Upper lobe of left lung (tissue), 4 donors: ENCODE measurements around the gene SELENOK.

ENCODE experiments used
- EP300 ChIP-seq, 4 donors: sonication (generic); formaldehyde crosslinking; IDR thresholded peaks; one replicate each; pipeline ENCODE4 v1.5.1; 2017; ENCODE audit warnings: antibody characterized with exemption in 4 of 4, control low read depth in 2 of 4
- POLR2A ChIP-seq, 4 donors: fragments of 450-650 bp; IDR thresholded peaks; one replicate each; pipeline ENCODE4 v1.5.1; 2016 to 2017; ENCODE audit warnings: antibody characterized with exemption in 4 of 4, mild to moderate bottlenecking in 2 of 4
- TF ChIP-seq, protein P1 (sequence below), 6 experiments: fragments of 450-650 bp in 4 of 6; fragments of 200-600 bp in 2 of 6; sonication (generic) in 2 of 6; IDR thresholded peaks; one replicate each; pipeline ENCODE4 v1.5.1; 2016 to 2019; ENCODE audit warnings: antibody characterized with exemption in 6 of 6

DNA sequence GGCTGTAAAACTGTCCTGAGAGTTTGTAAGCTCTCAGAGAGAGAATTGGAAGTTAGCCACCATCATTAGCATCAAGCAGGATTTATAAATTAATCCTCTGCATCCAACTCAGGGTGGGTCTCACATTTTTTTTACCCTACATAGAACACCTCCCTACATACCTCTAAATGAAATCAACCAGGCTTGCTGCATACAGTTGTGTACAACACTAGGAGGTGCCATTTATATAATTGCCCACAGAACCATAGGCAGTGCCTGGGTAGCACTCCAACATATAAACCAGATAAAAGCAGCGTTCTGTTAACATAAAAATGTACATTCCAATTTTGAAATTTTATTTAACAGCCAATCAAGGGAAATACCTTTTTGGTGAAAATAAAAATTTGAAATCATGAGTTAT lies 48.2 kb upstream of the SELENOK start:
- TF ChIP-seq, protein P1, sequence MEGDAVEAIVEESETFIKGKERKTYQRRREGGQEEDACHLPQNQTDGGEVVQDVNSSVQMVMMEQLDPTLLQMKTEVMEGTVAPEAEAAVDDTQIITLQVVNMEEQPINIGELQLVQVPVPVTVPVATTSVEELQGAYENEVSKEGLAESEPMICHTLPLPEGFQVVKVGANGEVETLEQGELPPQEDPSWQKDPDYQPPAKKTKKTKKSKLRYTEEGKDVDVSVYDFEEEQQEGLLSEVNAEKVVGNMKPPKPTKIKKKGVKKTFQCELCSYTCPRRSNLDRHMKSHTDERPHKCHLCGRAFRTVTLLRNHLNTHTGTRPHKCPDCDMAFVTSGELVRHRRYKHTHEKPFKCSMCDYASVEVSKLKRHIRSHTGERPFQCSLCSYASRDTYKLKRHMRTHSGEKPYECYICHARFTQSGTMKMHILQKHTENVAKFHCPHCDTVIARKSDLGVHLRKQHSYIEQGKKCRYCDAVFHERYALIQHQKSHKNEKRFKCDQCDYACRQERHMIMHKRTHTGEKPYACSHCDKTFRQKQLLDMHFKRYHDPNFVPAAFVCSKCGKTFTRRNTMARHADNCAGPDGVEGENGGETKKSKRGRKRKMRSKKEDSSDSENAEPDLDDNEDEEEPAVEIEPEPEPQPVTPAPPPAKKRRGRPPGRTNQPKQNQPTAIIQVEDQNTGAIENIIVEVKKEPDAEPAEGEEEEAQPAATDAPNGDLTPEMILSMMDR (IDR thresholded peaks at IDR 0.05): peak in 1 of 6 experiments; percentile 11
- no peak for TF ChIP-seq EP300 (IDR thresholded peaks at IDR 0.05)
- no peak for TF ChIP-seq POLR2A (IDR thresholded peaks at IDR 0.05)
